ENCODE measurements around the gene PNKD. TPM values are rescaled to one million over a fixed set of nuclear protein-coding genes. Genes with fewer than 3 reads are reported as not detected.

PNKD gene
- total and polyA plus RNA-seq, 2 donors (not counting 1 experiment from before 2014, with no cell fraction given): 27.7 to 29.1 TPM

- Histone ChIP-seq H3K9me3 (ENCODE audit: control insufficient read depth, insufficient read depth, low read depth, low read length) (no peaks in the 10 kb centered on the region), H3K4me1 (ENCODE audit: control insufficient read depth, extremely low read depth, insufficient read depth, low read length) (peaks cover 5% of the 10 kb centered on the region), H3K36me3 (ENCODE audit: control insufficient read depth, insufficient read depth, low read length) (no peaks in the 10 kb centered on the region), H3K4me3 (replicated peaks in 1 of 4; ENCODE audit: control extremely low read depth in 1 of 4, insufficient read depth in 1 of 4, low read depth in 3 of 4, low read length in 4 of 4) (peak overlapping the region; percentile 8 to 53 (median 29)), H3K79me2 (ENCODE audit: control insufficient read depth, insufficient read depth, low read length) (no peaks in the 10 kb centered on the region), H3K4me2 (ENCODE audit: extremely low read depth, insufficient read depth, low read length) (peak overlapping the region; percentile 66), H4K20me1 (ENCODE audit: control insufficient read depth, extremely low read depth, insufficient read depth, low read length) (no peaks in the 10 kb centered on the region), H2AFZ (ENCODE audit: low read length) (peak overlapping the region; percentile 80), H3K27ac (ENCODE audit: insufficient read depth, low read length) (no peak overlapping the region), H3K9ac (ENCODE audit: insufficient read depth, low read length) (peak overlapping the region; percentile 16), H3K27me3 (ENCODE audit: control insufficient read depth, insufficient read depth, low read length) (no peaks in the 10 kb centered on the region)
- peak; percentile 40 to 91 for DNase-seq (ENCODE audit: low read depth in 2 of 2)
- TF ChIP-seq EZH2 (IDR thresholded peaks at IDR 0.05; ENCODE audit: low read length, missing control alignments) (no peak), CTCF (conservative IDR thresholded peaks at IDR 0.05 in 1 of 2, IDR thresholded peaks at IDR 0.05 in 1 of 2; ENCODE audit: low read depth in 1 of 2, low read length in 2 of 2) (no peak)
Measured at GRCh38 chr2:218387369-218388194, 117.3 kb downstream of the PNKD start.

- H3K4me2 ChIP-seq (ENCODE audit: extremely low read depth, insufficient read depth, low read length): no peak overlapping the region
- no peak for DNase-seq (ENCODE audit: low read depth in 2 of 2)
- TF ChIP-seq EZH2 (IDR thresholded peaks at IDR 0.05; ENCODE audit: low read length, missing control alignments): no peak
- no peaks in the 10 kb centered on the region for H3K9me3 ChIP-seq (ENCODE audit: control insufficient read depth, insufficient read depth, low read depth, low read length)
- H4K20me1 ChIP-seq (ENCODE audit: control insufficient read depth, extremely low read depth, insufficient read depth, low read length): no peaks in the 10 kb centered on the region
- no peaks in the 10 kb centered on the region for H3K79me2 ChIP-seq (ENCODE audit: control insufficient read depth, insufficient read depth, low read length)
- no peaks in the 10 kb centered on the region for H3K36me3 ChIP-seq (ENCODE audit: control insufficient read depth, insufficient read depth, low read length)
- no peak overlapping the region for H3K27ac ChIP-seq (ENCODE audit: insufficient read depth, low read length)
- H3K4me1 ChIP-seq (ENCODE audit: control insufficient read depth, extremely low read depth, insufficient read depth, low read length): peaks cover 5% of the 10 kb centered on the region
- no peak overlapping the region for H3K9ac ChIP-seq (ENCODE audit: insufficient read depth, low read length)
- H3K4me3 ChIP-seq (replicated peaks in 1 of 4; ENCODE audit: control extremely low read depth in 1 of 4, insufficient read depth in 1 of 4, low read depth in 3 of 4, low read length in 4 of 4): no peak overlapping the region
- no peak overlapping the region for H2AFZ ChIP-seq (ENCODE audit: low read length)
- no peaks in the 10 kb centered on the region for H3K27me3 ChIP-seq (ENCODE audit: control insufficient read depth, insufficient read depth, low read length)
Measured at GRCh38 chr2:218389333-218390150, 119.2 kb downstream of the PNKD start.

- no peak overlapping the region for H3K9ac ChIP-seq (ENCODE audit: insufficient read depth, low read length)
- H3K4me2 ChIP-seq (ENCODE audit: extremely low read depth, insufficient read depth, low read length): no peak overlapping the region
- no peak overlapping the region for H3K27ac ChIP-seq (ENCODE audit: insufficient read depth, low read length)
- no peaks in the 10 kb centered on the region for H3K79me2 ChIP-seq (ENCODE audit: control insufficient read depth, insufficient read depth, low read length)
- H3K27me3 ChIP-seq (ENCODE audit: control insufficient read depth, insufficient read depth, low read length): no peaks in the 10 kb centered on the region
- no peaks in the 10 kb centered on the region for H3K36me3 ChIP-seq (ENCODE audit: control insufficient read depth, insufficient read depth, low read length)
- H3K4me1 ChIP-seq (ENCODE audit: control insufficient read depth, extremely low read depth, insufficient read depth, low read length): peaks cover 5% of the 10 kb centered on the region
- no peaks in the 10 kb centered on the region for H3K9me3 ChIP-seq (ENCODE audit: control insufficient read depth, insufficient read depth, low read depth, low read length)
- H3K4me3 ChIP-seq (replicated peaks in 1 of 4; ENCODE audit: control extremely low read depth in 1 of 4, insufficient read depth in 1 of 4, low read depth in 3 of 4, low read length in 4 of 4): no peak overlapping the region
- TF ChIP-seq CTCF (conservative IDR thresholded peaks at IDR 0.05 in 1 of 2, IDR thresholded peaks at IDR 0.05 in 1 of 2; ENCODE audit: low read depth in 1 of 2, low read length in 2 of 2): no peak
- TF ChIP-seq EZH2 (IDR thresholded peaks at IDR 0.05; ENCODE audit: low read length, missing control alignments): no peak
- no peak overlapping the region for H2AFZ ChIP-seq (ENCODE audit: low read length)
- H4K20me1 ChIP-seq (ENCODE audit: control insufficient read depth, extremely low read depth, insufficient read depth, low read length): no peaks in the 10 kb centered on the region
- no peak for DNase-seq (ENCODE audit: low read depth in 2 of 2)
Measured at GRCh38 chr2:218391202-218391601, 120.9 kb downstream of the PNKD start.
